Activated B cell treated with CpG ODN at 0.5 μM for 24 hours (primary cell): Measurements from ENCODE around the gene GABRR3. TPM values are rescaled to one million over a fixed set of nuclear protein-coding genes. Genes with fewer than 3 reads are reported as not detected.

Experiments
- ATAC-seq: fragments of 200-7000 bp; cut with Tn5 transposase; one replicate; pipeline ENCODE4 v1.10.0; 2021; ENCODE audit warnings: low read depth, mild to moderate bottlenecking, moderate library complexity
- CTCF ChIA-PET: fragments of 350-600 bp; sonication (Branson Sonifier 250); formaldehyde crosslinking; loops from one replicate; lab custom pipeline; 2021; ENCODE audit warnings: antibody characterized with exemption; lab: Charles Lee
- POLR2A ChIA-PET: fragments of 350-600 bp; sonication (Branson Sonifier 250); formaldehyde crosslinking; loops from one replicate; lab custom pipeline; 2021; ENCODE audit warnings: antibody characterized with exemption; lab: Charles Lee
- DNase-seq: peaks from one replicate; pipeline ENCODE4 v3.0.0; 2022
- H3K27ac Mint-ChIP-seq: one replicate; pipeline ENCODE4 v1.8.0; 2020; ENCODE audit warnings: mixed read lengths
- H3K27me3 Mint-ChIP-seq: one replicate; pipeline ENCODE4 v1.8.0; 2021; ENCODE audit warnings: mixed read lengths
- H3K36me3 Mint-ChIP-seq: one replicate; pipeline ENCODE4 v1.8.0; 2021; ENCODE audit warnings: low read depth, mixed read lengths
- H3K4me1 Mint-ChIP-seq: one replicate; pipeline ENCODE4 v1.8.0; 2021; ENCODE audit warnings: mixed read lengths
- H3K4me3 Mint-ChIP-seq: one replicate; pipeline ENCODE4 v1.8.0; 2020; ENCODE audit warnings: mild to moderate bottlenecking, mixed read lengths
- H3K9me3 Mint-ChIP-seq: one replicate; pipeline ENCODE4 v1.8.0; 2020; ENCODE audit warnings: mixed read lengths
- CTCF ChIP-seq: fragments of 200-600 bp; IDR thresholded peaks from one replicate; pipeline ENCODE4 v1.8.0; 2022; ENCODE audit warnings: antibody characterized with exemption, mild to moderate bottlenecking
- intact Hi-C: fragments of 100-400 bp; cut with micrococcal nuclease; formaldehyde crosslinking; loops from one replicate; pipeline ENCODE4 v1.15.1; 2024
- total RNA-seq: library from RNA; stranded (reverse); gene quantifications from 2 replicates; pipeline ENCODE4 v1.2.3, GENCODE V29; 2022

GABRR3 gene
- total RNA-seq, 1 donor from 2014 or later, result not detected

DNA sequence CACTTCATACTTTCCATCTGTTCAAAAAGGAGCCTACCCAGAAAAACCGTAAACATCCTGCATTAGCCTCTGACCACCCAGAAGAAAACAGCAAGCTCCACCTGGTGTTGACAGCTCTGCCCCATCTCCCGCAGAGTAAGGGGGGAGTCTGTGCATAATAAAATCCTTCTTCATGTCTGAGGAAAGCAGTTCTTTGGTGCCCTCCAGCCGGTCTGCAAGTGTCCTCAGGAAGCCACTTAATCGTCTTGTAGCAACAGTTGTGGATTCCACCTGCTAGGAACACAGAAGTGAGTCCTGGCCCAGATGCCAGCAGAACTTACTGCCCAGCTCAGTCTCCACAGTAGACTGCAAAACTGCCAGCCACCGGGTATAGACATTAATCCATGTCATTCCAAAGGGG, 85.4 kb downstream of the GABRR3 start:
- POLR2A ChIA-PET, result no interaction called here
- no peaks in the 10 kb centered on the region for H3K9me3 Mint-ChIP-seq
- no peak overlapping the region for H3K4me3 Mint-ChIP-seq
- intact Hi-C loops, result no loop called here
- CTCF ChIA-PET, result no interaction called here
- no peaks in the 10 kb centered on the region for H3K27me3 Mint-ChIP-seq
- no peak overlapping the region for H3K27ac Mint-ChIP-seq
- TF ChIP-seq CTCF, result no peak
- ATAC-seq (no peak), DNase-seq (no peak)
- H3K4me1 Mint-ChIP-seq, result no peaks in the 10 kb centered on the region
- peaks cover 91% of the 10 kb centered on the region for H3K36me3 Mint-ChIP-seq

DNA sequence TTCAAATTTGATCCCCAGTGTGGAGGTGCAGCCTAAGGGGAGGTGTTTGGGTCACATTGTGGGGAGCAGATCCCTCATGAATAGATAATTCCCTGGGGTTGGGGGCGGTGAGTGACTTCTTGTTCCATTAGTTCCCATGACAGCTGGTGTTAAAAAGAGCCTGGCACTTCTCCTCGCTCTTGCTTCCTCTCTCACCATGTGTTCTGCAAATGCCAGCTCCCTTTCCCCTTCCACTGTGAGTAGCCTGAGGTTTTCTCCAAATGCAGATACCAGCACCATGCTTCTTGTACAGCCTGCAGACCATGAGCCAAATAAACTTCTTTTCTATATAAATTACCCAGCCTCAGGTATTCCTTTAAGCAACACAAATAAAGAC, 86.0 kb downstream of the GABRR3 start:
- H3K4me1 Mint-ChIP-seq, result no peaks in the 10 kb centered on the region
- ChIA-PET CTCF (no interaction called here), POLR2A (no interaction called here)
- intact Hi-C loops, result no loop called here
- H3K4me3 Mint-ChIP-seq, result no peak overlapping the region
- no peaks in the 10 kb centered on the region for H3K27me3 Mint-ChIP-seq
- H3K27ac Mint-ChIP-seq, result no peak overlapping the region
- H3K36me3 Mint-ChIP-seq, result peaks cover 89% of the 10 kb centered on the region
- TF ChIP-seq CTCF, result no peak
- no peak for ATAC-seq
- H3K9me3 Mint-ChIP-seq, result no peaks in the 10 kb centered on the region
- DNase-seq, result no peak

- Mint-ChIP-seq H3K4me3 (no peak overlapping the region), H3K27ac (no peak overlapping the region), H3K36me3 (peaks cover 90% of the 10 kb centered on the region), H3K9me3 (no peaks in the 10 kb centered on the region), H3K27me3 (no peaks in the 10 kb centered on the region), H3K4me1 (no peaks in the 10 kb centered on the region)
- intact Hi-C loops, result no loop called here
- no peak for DNase-seq
- no peak for ATAC-seq
- ChIA-PET POLR2A (no interaction called here), CTCF (no interaction called here)
- no peak for TF ChIP-seq CTCF
Measured at GRCh38 chr3:97948351-97949109, 86.6 kb downstream of the GABRR3 start.

DNA sequence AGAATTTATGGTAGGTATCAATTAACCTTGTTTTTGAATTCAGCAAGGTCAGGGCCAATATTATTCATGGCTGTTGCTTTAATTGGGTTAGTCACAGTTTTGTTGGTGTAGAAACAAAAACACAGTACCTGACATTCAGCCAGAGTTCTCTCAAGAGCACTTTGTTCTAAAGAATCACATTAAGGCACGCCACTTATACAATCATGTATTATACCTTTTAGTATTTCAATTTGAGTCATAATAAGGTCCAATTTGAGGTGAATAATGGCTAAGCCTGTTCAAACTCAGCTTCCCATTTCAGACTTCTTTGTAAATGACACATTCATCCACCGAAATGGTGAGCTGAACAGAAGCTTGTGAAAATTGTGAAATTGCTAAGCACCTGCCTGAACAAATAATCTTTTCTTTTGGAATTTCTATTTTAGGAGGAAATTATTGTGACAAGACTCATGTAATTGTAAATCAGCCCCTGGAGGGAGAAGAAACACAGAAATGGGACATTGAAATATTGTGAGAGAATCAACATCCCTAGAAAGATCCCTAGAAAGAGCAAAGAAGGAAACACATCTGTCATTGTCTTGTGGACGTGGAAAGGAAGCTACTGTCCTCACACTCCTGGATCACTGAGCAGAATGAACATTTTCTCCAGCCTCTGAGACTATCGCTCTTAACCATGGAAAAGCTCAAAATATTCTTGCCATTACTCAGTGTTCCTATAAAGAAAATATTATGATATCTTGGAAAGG, 92.1 kb downstream of the GABRR3 start:
- POLR2A ChIA-PET, result no interaction called here
- DNase-seq, result no peak
- CTCF ChIA-PET, result no interaction called here
- intact Hi-C loops, result no loop called here
- no peak for ATAC-seq
- H3K4me1 Mint-ChIP-seq, result no peaks in the 10 kb centered on the region
- no peaks in the 10 kb centered on the region for H3K27me3 Mint-ChIP-seq
- H3K4me3 Mint-ChIP-seq, result no peak overlapping the region
- no peak overlapping the region for H3K27ac Mint-ChIP-seq
- no peak for TF ChIP-seq CTCF
- H3K9me3 Mint-ChIP-seq, result no peaks in the 10 kb centered on the region
- peaks cover 54% of the 10 kb centered on the region for H3K36me3 Mint-ChIP-seq

DNA sequence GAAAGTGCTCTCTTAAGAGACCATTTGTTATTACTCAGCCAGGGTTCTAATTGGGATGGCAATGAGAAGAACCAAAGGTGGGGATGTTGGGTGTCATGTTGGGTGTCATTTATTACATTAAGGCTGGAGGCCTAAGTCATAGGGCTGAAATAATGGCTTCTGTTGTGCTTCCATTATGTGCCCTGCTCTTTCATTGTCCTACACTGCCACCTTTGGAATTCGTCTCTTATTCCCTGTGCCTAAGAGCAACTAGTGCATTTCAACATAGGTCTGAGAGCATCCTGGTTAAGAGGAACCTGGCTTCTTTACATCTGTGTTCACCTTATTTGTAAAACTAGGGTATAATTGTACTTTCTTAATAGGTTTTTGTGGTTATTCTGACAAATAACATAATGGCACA, 95.1 kb downstream of the GABRR3 start:
- CTCF ChIA-PET, result no interaction called here

More for the DNA sequence above, 95.1 kb downstream of the GABRR3 start:
- no peaks in the 10 kb centered on the region for H3K27me3 Mint-ChIP-seq
- peaks cover 26% of the 10 kb centered on the region for H3K36me3 Mint-ChIP-seq
- no peak for TF ChIP-seq CTCF
- H3K27ac Mint-ChIP-seq, result no peak overlapping the region
- no peak for DNase-seq
- no peak overlapping the region for H3K4me3 Mint-ChIP-seq
- POLR2A ChIA-PET, result no interaction called here
- ATAC-seq, result no peak
- no peaks in the 10 kb centered on the region for H3K9me3 Mint-ChIP-seq
- intact Hi-C loops, result no loop called here
- H3K4me1 Mint-ChIP-seq, result no peaks in the 10 kb centered on the region
